ENCODE results near the gene NCAM1.

NCAM1 gene

GRCh38 chr11:113249786-113250185 lies 288.6 kb downstream of the NCAM1 start:
- H3K27me3 ChIP-seq: peaks cover 10% of the 10 kb centered on the region
- no peaks in the 10 kb centered on the region for H3K36me3 ChIP-seq
- TF ChIP-seq CTCF (IDR thresholded peaks at IDR 0.05): no peak
- no peaks in the 10 kb centered on the region for H3K9me3 ChIP-seq
- H3K27ac ChIP-seq: no peak overlapping the region
- H3K4me3 ChIP-seq (ENCODE audit: low read depth in 1 of 2, low read length in 1 of 2): no peak overlapping the region
- H3K4me1 ChIP-seq (ENCODE audit: control insufficient read depth in 1 of 2, insufficient read depth in 1 of 2, low read depth in 1 of 2, low read length in 1 of 2): no peaks in the 10 kb centered on the region

- Histone ChIP-seq H3K36me3 (no peaks in the 10 kb centered on the region), H3K4me3 (ENCODE audit: low read depth in 1 of 2, low read length in 1 of 2) (no peak overlapping the region), H3K4me1 (ENCODE audit: control insufficient read depth in 1 of 2, insufficient read depth in 1 of 2, low read depth in 1 of 2, low read length in 1 of 2) (no peaks in the 10 kb centered on the region), H3K9me3 (no peaks in the 10 kb centered on the region), H3K27ac (no peak overlapping the region), H3K27me3 (peaks cover 10% of the 10 kb centered on the region)
- no peak for TF ChIP-seq CTCF (IDR thresholded peaks at IDR 0.05)
Observed at GRCh38 chr11:113251281-113251680, 290.1 kb downstream of the NCAM1 start.

GRCh38 chr11:113253406-113253805 lies 292.2 kb downstream of the NCAM1 start:
- no peak for TF ChIP-seq CTCF (IDR thresholded peaks at IDR 0.05)
- no peaks in the 10 kb centered on the region for H3K27me3 ChIP-seq
- H3K36me3 ChIP-seq: no peaks in the 10 kb centered on the region
- no peak overlapping the region for H3K4me3 ChIP-seq (ENCODE audit: low read depth in 1 of 2, low read length in 1 of 2)
- no peak overlapping the region for H3K27ac ChIP-seq
- no peaks in the 10 kb centered on the region for H3K4me1 ChIP-seq (ENCODE audit: control insufficient read depth in 1 of 2, insufficient read depth in 1 of 2, low read depth in 1 of 2, low read length in 1 of 2)
- no peaks in the 10 kb centered on the region for H3K9me3 ChIP-seq

- no peaks in the 10 kb centered on the region for H3K9me3 ChIP-seq
- H3K4me1 ChIP-seq (ENCODE audit: control insufficient read depth in 1 of 2, insufficient read depth in 1 of 2, low read depth in 1 of 2, low read length in 1 of 2): no peaks in the 10 kb centered on the region
- H3K36me3 ChIP-seq: no peaks in the 10 kb centered on the region
- H3K27ac ChIP-seq: no peak overlapping the region
- no peak overlapping the region for H3K4me3 ChIP-seq (ENCODE audit: low read depth in 1 of 2, low read length in 1 of 2)
- no peaks in the 10 kb centered on the region for H3K27me3 ChIP-seq
- no peak for TF ChIP-seq CTCF (IDR thresholded peaks at IDR 0.05)
Observed at GRCh38 chr11:113255096-113255495, 293.9 kb downstream of the NCAM1 start.

- TF ChIP-seq CTCF (IDR thresholded peaks at IDR 0.05): no peak
- Histone ChIP-seq H3K4me1 (ENCODE audit: control insufficient read depth in 1 of 2, insufficient read depth in 1 of 2, low read depth in 1 of 2, low read length in 1 of 2) (no peaks in the 10 kb centered on the region), H3K36me3 (no peaks in the 10 kb centered on the region), H3K27me3 (no peaks in the 10 kb centered on the region), H3K9me3 (no peaks in the 10 kb centered on the region), H3K27ac (no peak overlapping the region), H3K4me3 (ENCODE audit: low read depth in 1 of 2, low read length in 1 of 2) (no peak overlapping the region)
Observed at GRCh38 chr11:113255741-113256140, 294.5 kb downstream of the NCAM1 start.
